HEK293 (cell line): ENCODE results near the gene MYLK2.
A peak's percentile ranks its signal among the peaks of the same experiment; 100 is the strongest.

Experiments used
- CTCF ChIA-PET: fragments of 350-600 bp; formaldehyde crosslinking; extraction: SDS; loops from one replicate; lab custom pipeline; 2021; ENCODE audit warnings: antibody characterized with exemption; lab: Yijun Ruan, JAX
- POLR2A ChIA-PET: fragments of 300-600 bp; formaldehyde crosslinking; extraction: SDS; loops from one replicate; lab custom pipeline; 2020; ENCODE audit warnings: antibody characterized with exemption, inconsistent platforms; lab: Yijun Ruan, JAX
- H3K27ac ChIP-seq: fragments of 200-500 bp; sonication (Bioruptor generic); 2 replicates; pipeline ENCODE4 v1.5.1; 2014; ENCODE audit warnings: low read depth, low read length, control low read depth, inconsistent platforms; ENCODE audit errors: extremely low read depth
- H3K36me3 ChIP-seq, 2 experiments: fragments of 200-500 bp in 1 of 2; sonication (Bioruptor generic) in 1 of 2; 1 replicate in 1 of 2; 2 replicates in 1 of 2; pipeline ENCODE4 v1.5.1; 2014 to 2017; ENCODE audit warnings: inconsistent platforms in 2 of 2, low read length in 2 of 2; ENCODE audit not compliant: control insufficient read depth in 2 of 2, insufficient read depth in 1 of 2
- H3K4me1 ChIP-seq: fragments of 200-500 bp; sonication (Bioruptor generic); 2 replicates; pipeline ENCODE4 v1.5.1; 2014; ENCODE audit warnings: mild to moderate bottlenecking, low read length, inconsistent platforms; ENCODE audit not compliant: control insufficient read depth, insufficient read depth
- H3K4me3 ChIP-seq: 2 replicates; pipeline ENCODE4 v1.5.1; 2011; ENCODE audit warnings: low read depth, mild to moderate bottlenecking, control low read depth, low read length, moderate library complexity
- H3K9me3 ChIP-seq: fragments of 200-500 bp; sonication (Bioruptor generic); 2 replicates; pipeline ENCODE4 v1.5.1; 2014; ENCODE audit warnings: low read depth, low read length, inconsistent platforms; ENCODE audit not compliant: control insufficient read depth, insufficient read depth
- HOXD13 ChIP-seq: sonication (generic); formaldehyde crosslinking; IDR thresholded peaks from 2 replicates; pipeline ENCODE4 v1.8.0; 2022; ENCODE audit warnings: missing genetic modification reagents, borderline replicate concordance
- KLF17 ChIP-seq: fragments of 450-650 bp; formaldehyde crosslinking; IDR thresholded peaks from 2 replicates; pipeline ENCODE4 v1.5.1; 2016; ENCODE audit warnings: missing biosample characterization, missing genetic modification characterization
- PBX3 ChIP-seq: sonication (generic); formaldehyde crosslinking; IDR thresholded peaks from 2 replicates; pipeline ENCODE4 v1.8.1; 2022; ENCODE audit warnings: mild to moderate bottlenecking, moderate library complexity, missing genetic modification reagents
- REPIN1 ChIP-seq: fragments of 450-650 bp; formaldehyde crosslinking; IDR thresholded peaks from 2 replicates; pipeline ENCODE4 v1.5.1; 2017; ENCODE audit warnings: missing biosample characterization, missing genetic modification characterization, low read depth
- ZBTB20 ChIP-seq: fragments of 450-650 bp; formaldehyde crosslinking; IDR thresholded peaks from 2 replicates; pipeline ENCODE4 v1.5.1; 2016; ENCODE audit warnings: missing biosample characterization, missing genetic modification characterization
- ZFHX2 ChIP-seq: fragments of 450-650 bp; formaldehyde crosslinking; conservative IDR thresholded peaks from 2 replicates; pipeline ENCODE4 v1.5.1; 2016; ENCODE audit warnings: missing biosample characterization, missing genetic modification characterization
- ZFP41 ChIP-seq: fragments of 450-650 bp; formaldehyde crosslinking; IDR thresholded peaks from 2 replicates; pipeline ENCODE4 v1.5.1; 2016; ENCODE audit warnings: missing biosample characterization, missing genetic modification characterization, borderline replicate concordance
- ZNF132 ChIP-seq: fragments of 450-650 bp; formaldehyde crosslinking; IDR thresholded peaks from 2 replicates; pipeline ENCODE4 v1.5.1; 2017; ENCODE audit warnings: missing biosample characterization, missing genetic modification characterization, borderline replicate concordance
- ZNF248 ChIP-seq: fragments of 450-650 bp; formaldehyde crosslinking; IDR thresholded peaks from 2 replicates; pipeline ENCODE4 v1.5.1; 2017; ENCODE audit warnings: missing biosample characterization, missing genetic modification characterization
- ZNF26 ChIP-seq: fragments of 450-650 bp; formaldehyde crosslinking; IDR thresholded peaks from 2 replicates; pipeline ENCODE4 v1.5.1; 2016; ENCODE audit warnings: missing biosample characterization, missing genetic modification characterization
- ZNF274 ChIP-seq, 2 experiments: fragments of 200-500 bp in 1 of 2; fragments of 450-650 bp in 1 of 2; sonication (Bioruptor generic) in 1 of 2; formaldehyde crosslinking in 1 of 2; IDR thresholded peaks; 2 replicates each; pipeline versions ENCODE4 v1.5.1 to v1.6.1; 2014 to 2016; ENCODE audit warnings: borderline replicate concordance in 1 of 2, inconsistent platforms in 1 of 2, low read length in 1 of 2, missing biosample characterization in 1 of 2, missing genetic modification characterization in 1 of 2
- ZNF335 ChIP-seq: fragments of 450-650 bp; formaldehyde crosslinking; conservative IDR thresholded peaks from 2 replicates; pipeline ENCODE4 v1.5.1; 2016; ENCODE audit warnings: missing biosample characterization, missing genetic modification characterization
- ZNF350 ChIP-seq: fragments of 450-650 bp; formaldehyde crosslinking; IDR thresholded peaks from 2 replicates; pipeline ENCODE4 v1.5.0; 2017; ENCODE audit warnings: missing biosample characterization, mild to moderate bottlenecking, missing genetic modification characterization
- ZNF394 ChIP-seq: fragments of 450-650 bp; formaldehyde crosslinking; IDR thresholded peaks from 2 replicates; pipeline ENCODE4 v1.5.1; 2016; ENCODE audit warnings: missing biosample characterization, missing genetic modification characterization, mild to moderate bottlenecking, moderate library complexity, borderline replicate concordance
- ZNF404 ChIP-seq: fragments of 450-650 bp; formaldehyde crosslinking; IDR thresholded peaks from 2 replicates; pipeline ENCODE4 v1.5.1; 2017; ENCODE audit warnings: missing biosample characterization, missing genetic modification characterization
- ZNF501 ChIP-seq: fragments of 450-650 bp; formaldehyde crosslinking; IDR thresholded peaks from 2 replicates; pipeline ENCODE4 v1.5.1; 2016; ENCODE audit warnings: missing biosample characterization, missing genetic modification characterization
- ZNF521 ChIP-seq: fragments of 450-650 bp; formaldehyde crosslinking; IDR thresholded peaks from 2 replicates; pipeline ENCODE4 v1.5.1; 2017; ENCODE audit warnings: missing biosample characterization, mild to moderate bottlenecking, missing genetic modification characterization
- ZNF571 ChIP-seq: fragments of 450-650 bp; formaldehyde crosslinking; IDR thresholded peaks from 2 replicates; pipeline ENCODE4 v1.5.0; 2017; ENCODE audit warnings: missing biosample characterization, missing genetic modification characterization
- ZNF600 ChIP-seq: fragments of 450-650 bp; formaldehyde crosslinking; IDR thresholded peaks from 2 replicates; pipeline ENCODE4 v1.5.1; 2016; ENCODE audit warnings: missing biosample characterization, missing genetic modification characterization

Gene MYLK2

GRCh38 chr20:31806564-31807355 lies 12.4 kb upstream of the MYLK2 start:
- peaks cover 22 to 57% of the 10 kb centered on the region in 2 experiments for H3K36me3 ChIP-seq
- H3K9me3 ChIP-seq = no peaks in the 10 kb centered on the region
- H3K27ac ChIP-seq = no peak overlapping the region
- ChIA-PET POLR2A (interaction anchor here (1.0 kb wide), 1 partner anchor 10 kb away, joined by 3 read pairs; no protein-coding TSS in a partner anchor), CTCF (interaction anchor here (0.5 to 0.6 kb wide), 2 partner anchors 74 to 145 kb away, joined by 5 read pairs; partner anchors contain the start of gene PDRG1)
- H3K4me1 ChIP-seq = no peaks in the 10 kb centered on the region
- TF ChIP-seq HOXD13 (CRISPR knock-in tag) = no peak
- 0 out of 2 replicates have a peak, but pooled peaks have one; percentile 28 for TF ChIP-seq ZNF600 (tag by site-specific recombination)
- TF ChIP-seq, all 188 proteins: peak for 1
- no peak overlapping the region for H3K4me3 ChIP-seq

- TF ChIP-seq ZFHX2 = no peak
- no peak for TF ChIP-seq KLF17 (tag by site-specific recombination)
- TF ChIP-seq ZNF394 (tag by site-specific recombination) = no peak
- no peak for TF ChIP-seq ZNF248 (tag by site-specific recombination)
- no peak for TF ChIP-seq PBX3
- TF ChIP-seq ZNF274 (IDR thresholded peaks at IDR 0.05; ENCODE audit: low read length) = no peak
- no peak for TF ChIP-seq ZNF274 (tag by site-specific recombination; IDR thresholded peaks at IDR 0.05; ENCODE audit: borderline replicate concordance)
- TF ChIP-seq ZNF521 (tag by site-specific recombination) = no peak
- Histone ChIP-seq H3K4me1 (no peaks in the 10 kb centered on the region), H3K27ac (no peak overlapping the region), H3K9me3 (no peaks in the 10 kb centered on the region), H3K4me3 (no peak overlapping the region), H3K36me3 (peaks cover 15 to 41% of the 10 kb centered on the region in 2 experiments; a peak in 2 of 3 replicates)
- CTCF ChIA-PET = interaction anchor here (0.7 to 1.4 kb wide), 2 partner anchors 196 to 212 kb away, joined by 3 read pairs; no protein-coding TSS in a partner anchor
- POLR2A ChIA-PET = no interaction called here
Measured at GRCh38 chr20:31808481-31808880, 10.7 kb upstream of the MYLK2 start.

- ChIA-PET CTCF (interaction anchor here (0.7 to 1.4 kb wide), 3 partner anchors 13 to 221 kb away, joined by 3 to 5 read pairs (median 3); no protein-coding TSS in a partner anchor), POLR2A (no interaction called here)
- no peak overlapping the region for H3K27ac ChIP-seq
- H3K4me3 ChIP-seq = no peak overlapping the region
- TF ChIP-seq ZNF350 (tag by site-specific recombination) (no peak), ZNF132 (tag by site-specific recombination) (no peak), ZNF571 (no peak), ZNF26 (tag by site-specific recombination) (no peak), ZNF404 (tag by site-specific recombination) (no peak), REPIN1 (tag by site-specific recombination) (no peak), ZBTB20 (tag by site-specific recombination) (no peak), ZNF501 (tag by site-specific recombination) (no peak), ZNF335 (no peak), ZFP41 (tag by site-specific recombination) (no peak)
- H3K9me3 ChIP-seq = no peaks in the 10 kb centered on the region
- no peaks in the 10 kb centered on the region for H3K4me1 ChIP-seq
- H3K36me3 ChIP-seq = peaks cover 12 to 32% of the 10 kb centered on the region in 2 experiments; a peak in 2 of 3 replicates
Measured at GRCh38 chr20:31809661-31810060, 9.5 kb upstream of the MYLK2 start.
